H1 (cell line): ENCODE results near the gene TMEM154. TPM values are rescaled to one million over a fixed set of nuclear protein-coding genes. Genes with fewer than 3 reads are reported as not detected.

Source experiments
- ATF2 ChIP-seq: IDR thresholded peaks from 2 replicates; pipeline ENCODE4 v1.6.1; 2012; ENCODE audit warnings: low read length, inconsistent platforms
- CTBP2 ChIP-seq: IDR thresholded peaks from 2 replicates; pipeline ENCODE4 v1.7.0; 2011; ENCODE audit warnings: borderline replicate concordance, mild to moderate bottlenecking, moderate library complexity, mixed read lengths, low read length; ENCODE audit not compliant: insufficient read depth, insufficient read length
- EP300 ChIP-seq, 2 experiments: IDR thresholded peaks; 1 replicate in 1 of 2; 2 replicates in 1 of 2; pipeline ENCODE4 v1.6.1; 2011 to 2012; ENCODE audit warnings: low read depth in 2 of 2, low read length in 2 of 2, mild to moderate bottlenecking in 2 of 2, borderline replicate concordance in 1 of 2, inconsistent platforms in 1 of 2, moderate library complexity in 1 of 2
- HDAC2 ChIP-seq, 2 experiments: fragments of 300-600 bp in 1 of 2; sonication (generic) in 1 of 2; IDR thresholded peaks; 2 replicates each; pipeline ENCODE4 v1.6.1; 2011 to 2012; ENCODE audit warnings: low read depth in 2 of 2, low read length in 2 of 2, mild to moderate bottlenecking in 2 of 2, moderate library complexity in 2 of 2, borderline replicate concordance in 1 of 2, inconsistent platforms in 1 of 2
- JUN ChIP-seq: IDR thresholded peaks from 2 replicates; pipeline ENCODE4 v1.6.1; 2011; ENCODE audit warnings: low read depth, mild to moderate bottlenecking, improper control_type of control experiment, low read length
- JUND ChIP-seq: IDR thresholded peaks from 2 replicates; pipeline ENCODE4 v1.6.1; 2011; ENCODE audit warnings: mild to moderate bottlenecking, improper control_type of control experiment, low read length
- KDM1A ChIP-seq: fragments of 200-600, 300-600 bp; sonication (generic); IDR thresholded peaks from 2 replicates; pipeline ENCODE4 v1.7.1; 2016; ENCODE audit warnings: mild to moderate bottlenecking, low read length, borderline replicate concordance
- KDM5A ChIP-seq: fragments of 200-600 bp; IDR thresholded peaks from 2 replicates; pipeline ENCODE4 v1.7.1; 2012; ENCODE audit warnings: mild to moderate bottlenecking, low read length, inconsistent platforms, mixed read lengths
- polyA plus RNA-seq, 7 experiments: library from polyadenylated mRNA; depleted of rRNA in 3 of 7; stranded (reverse) in 5 of 7; unstranded in 2 of 7; fragments of >200 nt in 5 of 7; fragments of 200-250 nt in 2 of 7; gene quantifications; 1 replicate in 5 of 7; 2 replicates in 1 of 7; 4 replicates in 1 of 7; pipeline versions ENCODE4 v1.2.1 to v1.2.3, GENCODE V29; 2011 to 2013; ENCODE audit warnings: missing spikeins in 2 of 7, mixed read lengths in 2 of 7
- total RNA-seq: library from RNA; stranded (reverse); fragmentation: NEBNext Ultra II Directional; extraction: Animal tissue kit (Norgen Biotek cat#: 25700); gene quantifications from 2 replicates; pipeline ENCODE4 v1.2.1, GENCODE V29; 2021
- TF ChIP-seq, protein P1 (sequence below): fragments of 300-600 bp; sonication (generic); IDR thresholded peaks from 2 replicates; pipeline ENCODE4 v1.7.1; 2012; ENCODE audit warnings: low read length, moderate library complexity, mild to moderate bottlenecking, inconsistent platforms; ENCODE audit not compliant: insufficient replicate concordance

Gene TMEM154
- total and polyA plus RNA-seq, 2 of the 8 experiments (the other 6 are each of a cell fraction or from before 2014, with no cell fraction given) = 0.33 to 1.2 TPM

DNA sequence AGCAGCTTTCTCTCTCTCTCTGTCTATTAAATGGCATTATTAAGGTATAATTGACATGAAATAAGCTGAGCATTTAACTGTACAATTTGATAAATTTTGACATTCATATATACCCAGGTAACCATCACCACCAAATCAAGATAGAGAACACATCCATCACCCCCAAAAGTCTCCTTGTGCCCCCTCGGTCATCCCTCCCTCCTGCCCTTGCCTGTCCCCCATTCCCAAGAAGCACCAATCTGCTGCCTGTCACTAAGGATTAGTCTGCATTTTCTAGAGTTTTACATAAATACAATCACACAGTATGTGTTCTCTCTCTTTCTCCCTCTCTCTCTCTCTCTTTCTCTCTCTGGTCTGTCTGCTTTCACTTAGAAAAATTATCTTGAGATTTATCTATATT lies 25.0 kb upstream of the TMEM154 start (continued):
- TF ChIP-seq, protein P1, sequence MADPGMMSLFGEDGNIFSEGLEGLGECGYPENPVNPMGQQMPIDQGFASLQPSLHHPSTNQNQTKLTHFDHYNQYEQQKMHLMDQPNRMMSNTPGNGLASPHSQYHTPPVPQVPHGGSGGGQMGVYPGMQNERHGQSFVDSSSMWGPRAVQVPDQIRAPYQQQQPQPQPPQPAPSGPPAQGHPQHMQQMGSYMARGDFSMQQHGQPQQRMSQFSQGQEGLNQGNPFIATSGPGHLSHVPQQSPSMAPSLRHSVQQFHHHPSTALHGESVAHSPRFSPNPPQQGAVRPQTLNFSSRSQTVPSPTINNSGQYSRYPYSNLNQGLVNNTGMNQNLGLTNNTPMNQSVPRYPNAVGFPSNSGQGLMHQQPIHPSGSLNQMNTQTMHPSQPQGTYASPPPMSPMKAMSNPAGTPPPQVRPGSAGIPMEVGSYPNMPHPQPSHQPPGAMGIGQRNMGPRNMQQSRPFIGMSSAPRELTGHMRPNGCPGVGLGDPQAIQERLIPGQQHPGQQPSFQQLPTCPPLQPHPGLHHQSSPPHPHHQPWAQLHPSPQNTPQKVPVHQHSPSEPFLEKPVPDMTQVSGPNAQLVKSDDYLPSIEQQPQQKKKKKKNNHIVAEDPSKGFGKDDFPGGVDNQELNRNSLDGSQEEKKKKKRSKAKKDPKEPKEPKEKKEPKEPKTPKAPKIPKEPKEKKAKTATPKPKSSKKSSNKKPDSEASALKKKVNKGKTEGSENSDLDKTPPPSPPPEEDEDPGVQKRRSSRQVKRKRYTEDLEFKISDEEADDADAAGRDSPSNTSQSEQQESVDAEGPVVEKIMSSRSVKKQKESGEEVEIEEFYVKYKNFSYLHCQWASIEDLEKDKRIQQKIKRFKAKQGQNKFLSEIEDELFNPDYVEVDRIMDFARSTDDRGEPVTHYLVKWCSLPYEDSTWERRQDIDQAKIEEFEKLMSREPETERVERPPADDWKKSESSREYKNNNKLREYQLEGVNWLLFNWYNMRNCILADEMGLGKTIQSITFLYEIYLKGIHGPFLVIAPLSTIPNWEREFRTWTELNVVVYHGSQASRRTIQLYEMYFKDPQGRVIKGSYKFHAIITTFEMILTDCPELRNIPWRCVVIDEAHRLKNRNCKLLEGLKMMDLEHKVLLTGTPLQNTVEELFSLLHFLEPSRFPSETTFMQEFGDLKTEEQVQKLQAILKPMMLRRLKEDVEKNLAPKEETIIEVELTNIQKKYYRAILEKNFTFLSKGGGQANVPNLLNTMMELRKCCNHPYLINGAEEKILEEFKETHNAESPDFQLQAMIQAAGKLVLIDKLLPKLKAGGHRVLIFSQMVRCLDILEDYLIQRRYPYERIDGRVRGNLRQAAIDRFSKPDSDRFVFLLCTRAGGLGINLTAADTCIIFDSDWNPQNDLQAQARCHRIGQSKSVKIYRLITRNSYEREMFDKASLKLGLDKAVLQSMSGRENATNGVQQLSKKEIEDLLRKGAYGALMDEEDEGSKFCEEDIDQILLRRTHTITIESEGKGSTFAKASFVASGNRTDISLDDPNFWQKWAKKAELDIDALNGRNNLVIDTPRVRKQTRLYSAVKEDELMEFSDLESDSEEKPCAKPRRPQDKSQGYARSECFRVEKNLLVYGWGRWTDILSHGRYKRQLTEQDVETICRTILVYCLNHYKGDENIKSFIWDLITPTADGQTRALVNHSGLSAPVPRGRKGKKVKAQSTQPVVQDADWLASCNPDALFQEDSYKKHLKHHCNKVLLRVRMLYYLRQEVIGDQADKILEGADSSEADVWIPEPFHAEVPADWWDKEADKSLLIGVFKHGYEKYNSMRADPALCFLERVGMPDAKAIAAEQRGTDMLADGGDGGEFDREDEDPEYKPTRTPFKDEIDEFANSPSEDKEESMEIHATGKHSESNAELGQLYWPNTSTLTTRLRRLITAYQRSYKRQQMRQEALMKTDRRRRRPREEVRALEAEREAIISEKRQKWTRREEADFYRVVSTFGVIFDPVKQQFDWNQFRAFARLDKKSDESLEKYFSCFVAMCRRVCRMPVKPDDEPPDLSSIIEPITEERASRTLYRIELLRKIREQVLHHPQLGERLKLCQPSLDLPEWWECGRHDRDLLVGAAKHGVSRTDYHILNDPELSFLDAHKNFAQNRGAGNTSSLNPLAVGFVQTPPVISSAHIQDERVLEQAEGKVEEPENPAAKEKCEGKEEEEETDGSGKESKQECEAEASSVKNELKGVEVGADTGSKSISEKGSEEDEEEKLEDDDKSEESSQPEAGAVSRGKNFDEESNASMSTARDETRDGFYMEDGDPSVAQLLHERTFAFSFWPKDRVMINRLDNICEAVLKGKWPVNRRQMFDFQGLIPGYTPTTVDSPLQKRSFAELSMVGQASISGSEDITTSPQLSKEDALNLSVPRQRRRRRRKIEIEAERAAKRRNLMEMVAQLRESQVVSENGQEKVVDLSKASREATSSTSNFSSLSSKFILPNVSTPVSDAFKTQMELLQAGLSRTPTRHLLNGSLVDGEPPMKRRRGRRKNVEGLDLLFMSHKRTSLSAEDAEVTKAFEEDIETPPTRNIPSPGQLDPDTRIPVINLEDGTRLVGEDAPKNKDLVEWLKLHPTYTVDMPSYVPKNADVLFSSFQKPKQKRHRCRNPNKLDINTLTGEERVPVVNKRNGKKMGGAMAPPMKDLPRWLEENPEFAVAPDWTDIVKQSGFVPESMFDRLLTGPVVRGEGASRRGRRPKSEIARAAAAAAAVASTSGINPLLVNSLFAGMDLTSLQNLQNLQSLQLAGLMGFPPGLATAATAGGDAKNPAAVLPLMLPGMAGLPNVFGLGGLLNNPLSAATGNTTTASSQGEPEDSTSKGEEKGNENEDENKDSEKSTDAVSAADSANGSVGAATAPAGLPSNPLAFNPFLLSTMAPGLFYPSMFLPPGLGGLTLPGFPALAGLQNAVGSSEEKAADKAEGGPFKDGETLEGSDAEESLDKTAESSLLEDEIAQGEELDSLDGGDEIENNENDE = no peak
- TF ChIP-seq EP300 (IDR thresholded peaks at IDR 0.05; ENCODE audit: borderline replicate concordance in 1 of 2, low read depth in 2 of 2, low read length in 2 of 2) (no peak), JUND (no peak), CTBP2 (no peak), JUN (no peak), KDM5A (no peak), KDM1A (no peak), ATF2 (no peak), HDAC2 (IDR thresholded peaks at IDR 0.05; ENCODE audit: borderline replicate concordance in 1 of 2, low read depth in 2 of 2, low read length in 2 of 2) (no peak)
